Adrenal gland (tissue), 12 donors: Measurements from ENCODE around the gene ARVCF. TPM values are rescaled to one million over a fixed set of nuclear protein-coding genes. Genes with fewer than 3 reads are reported as not detected.

Experiments used
- DNase-seq, 7 donors: peaks; one replicate each; pipeline ENCODE4 v3.0.0-alpha.2; 2019 to 2020
- H3K27ac ChIP-seq, 5 donors: fragments of 200-600 bp; sonication (generic) in 4 of 5; 1 replicate in 3 of 5; 2 replicates in 2 of 5; pipeline versions ENCODE4 v1.5.1 to v1.8.0; 2016 to 2020; ENCODE audit warnings: mild to moderate bottlenecking in 1 of 5
- H3K27me3 ChIP-seq: fragments of 200-600 bp; 2 replicates; pipeline ENCODE4 v1.8.0; 2021
- H3K36me3 ChIP-seq, 2 donors: fragments of 200-600 bp; replicated peaks in 1 of 2; 1 replicate in 1 of 2; 2 replicates in 1 of 2; pipeline versions ENCODE4 v1.5.1 to v1.8.0; 2018 to 2022
- H3K4me1 ChIP-seq, 2 donors: fragments of 200-600 bp; replicated peaks in 1 of 2; 1 replicate in 1 of 2; 2 replicates in 1 of 2; pipeline versions ENCODE4 v1.5.1 to v1.8.0; 2018 to 2021
- H3K4me3 ChIP-seq, 4 donors: fragments of 200-600 bp; sonication (generic) in 3 of 4; one replicate each; pipeline ENCODE4 v1.5.1; 2016 to 2018
- H3K9me3 ChIP-seq, 3 donors: fragments of 200-600 bp; sonication (generic) in 1 of 3; replicated peaks in 1 of 3; 1 replicate in 2 of 3; 2 replicates in 1 of 3; pipeline versions ENCODE4 v1.5.1 to v1.8.0; 2016 to 2021
- CTCF ChIP-seq, 6 experiments: fragments of 450-650 bp in 4 of 6; fragments of 200-600 bp in 2 of 6; sonication (generic) in 1 of 6; IDR thresholded peaks; 1 replicate in 5 of 6; 2 replicates in 1 of 6; pipeline versions ENCODE4 v1.5.1 to v1.8.0; 2016 to 2021; ENCODE audit warnings: antibody characterized with exemption in 6 of 6, mild to moderate bottlenecking in 2 of 6, moderate library complexity in 1 of 6
- POLR2A ChIP-seq, 2 donors: fragments of 450-650 bp; IDR thresholded peaks; one replicate each; pipeline ENCODE4 v1.6.1; 2017; ENCODE audit warnings: antibody characterized with exemption in 2 of 2, mild to moderate bottlenecking in 2 of 2, moderate library complexity in 1 of 2
- WGBS, 4 donors: extraction: QIAGEN DNeasy Blood & Tissue Kit in 2 of 4; methylation state at CpG; one replicate each; pipeline versions ENCODE4 v1.1.5 to v1.1.7; 2013 to 2017; 5-methylcytosine and 5-hydroxymethylcytosine counted together
- intact Hi-C, 2 donors: fragments of 100-400 bp; cut with DNase I; formaldehyde crosslinking; loops; one replicate each; pipeline versions ENCODE4 v1.14.1 to v1.15.0; 2022 to 2023
- polyA plus RNA-seq, 3 donors: library from polyadenylated mRNA; stranded (reverse); fragments of 200-250 nt in 2 of 3; fragments of 350-450 nt in 1 of 3; fragmentation: Illumina TruSeq in 1 of 3; extraction: RNeasy Lipid Tissue Mini Kit (QIAGEN cat#74804) in 1 of 3; gene quantifications; one replicate each; pipeline ENCODE4 v1.2.3, GENCODE V29; 2013 to 2014
- total RNA-seq, 9 donors: library from RNA; depleted of rRNA in 4 of 9; stranded (reverse); fragments of >200 nt in 4 of 9; fragments of 120-200 nt in 1 of 9; fragmentation: NEBNext Ultra II Directional in 1 of 9; extraction: Animal tissue kit (Norgen Biotek cat#: 25700) in 1 of 9; gene quantifications; one replicate each; pipeline versions ENCODE4 v1.1.0 to v1.2.4, GENCODE V29; 2013 to 2023
- donor health status: healthy with polysubstance abuse.
- donor health status: Bipolar disorder and iron deficiency.
- donor health status: DM: yes; HTN: yes; CAD: no.
- donor health status: DM: no; HTN: no; CAD: no.
- donor health status: DM: no; HTN: no; CAD: no.
- donor health status: DM: yes; HTN: yes; CAD: no.

Gene ARVCF
- total and polyA plus RNA-seq, 12 donors: 1.2 to 74.8 (median 18.6) TPM

DNA sequence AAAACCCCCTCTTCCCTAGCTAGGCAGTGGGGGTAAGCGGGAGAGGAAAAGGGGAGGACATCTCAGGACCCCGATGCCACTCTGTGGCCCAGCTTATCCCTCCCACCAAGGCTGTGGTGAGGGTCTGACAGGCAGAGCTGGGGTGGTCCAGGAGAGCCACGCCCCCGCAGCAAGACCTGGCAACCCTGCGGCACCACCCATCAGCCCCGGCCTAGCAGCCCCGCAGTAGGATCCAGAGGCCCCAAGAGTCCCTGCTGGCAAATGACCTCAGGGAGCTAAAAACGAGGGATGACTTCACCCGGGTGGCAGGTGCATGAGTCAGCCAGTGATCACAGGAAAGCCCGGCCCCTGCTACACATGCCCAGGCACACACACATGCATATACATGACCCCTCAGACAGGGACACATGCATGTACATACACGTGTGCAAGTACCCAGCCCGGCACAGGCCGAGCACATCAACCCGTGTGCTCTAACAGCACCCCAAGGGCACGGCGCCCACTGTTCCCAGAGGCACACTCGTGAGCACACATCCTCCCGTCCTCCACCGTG lies 32.3 kb downstream of the ARVCF start:
- intact Hi-C loops: no loop called here
- no peaks in the 10 kb centered on the region for H3K27me3 ChIP-seq
- H3K9me3 ChIP-seq: no peaks in the 10 kb centered on the region
- no peak for TF ChIP-seq POLR2A (IDR thresholded peaks at IDR 0.05)
- no peak for TF ChIP-seq CTCF (IDR thresholded peaks at IDR 0.05)
- H3K4me1 ChIP-seq: peaks cover 8 to 25% of the 10 kb centered on the region in 2 donors
- H3K27ac ChIP-seq: peak overlapping the region in 1 of 5 donors; percentile 26
- peaks cover 0 to 17% of the 10 kb centered on the region in 2 donors for H3K36me3 ChIP-seq
- WGBS, 4 donors: 71 to 76% (median 74%) methylated on average over 7 to 19 of the region's 19 CpGs
- no peak overlapping the region for H3K4me3 ChIP-seq
- peak in 6 of 7 donors; percentile 65 to 85 (median 74) for DNase-seq

DNA sequence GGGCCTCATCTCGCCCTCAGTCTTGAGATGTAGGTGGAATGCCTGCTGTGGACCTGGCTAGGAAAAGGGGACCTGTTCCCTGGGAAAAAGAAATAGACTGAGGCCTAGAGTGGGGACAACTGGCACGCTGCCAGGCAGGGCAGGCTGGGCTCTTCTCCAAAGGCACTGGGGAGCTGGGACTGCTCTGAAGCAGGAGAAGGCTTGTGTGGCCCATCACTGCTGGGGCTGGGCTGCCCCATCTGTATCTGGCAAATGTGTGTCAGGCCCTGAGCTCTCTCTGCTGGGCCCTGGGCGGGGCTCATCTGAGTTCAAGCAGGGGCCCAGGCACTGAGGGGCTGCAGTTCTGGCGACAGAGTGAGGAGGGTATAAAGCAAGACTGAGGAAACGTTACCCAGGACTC lies 32.9 kb downstream of the ARVCF start:
- 78 to 90% (median 82%) methylated on average over 3 to 5 of the region's 5 CpGs for WGBS, 4 donors
- Histone ChIP-seq H3K4me1 (peaks cover 8 to 25% of the 10 kb centered on the region in 2 donors), H3K4me3 (no peak overlapping the region), H3K9me3 (no peaks in the 10 kb centered on the region), H3K27me3 (no peaks in the 10 kb centered on the region), H3K36me3 (peaks cover 0 to 23% of the 10 kb centered on the region in 2 donors), H3K27ac (peak overlapping the region in 1 of 5 donors; percentile 26)
- intact Hi-C loops: no loop called here
- TF ChIP-seq POLR2A (IDR thresholded peaks at IDR 0.05) (no peak), CTCF (IDR thresholded peaks at IDR 0.05) (no peak)
- DNase-seq: no peak

DNA sequence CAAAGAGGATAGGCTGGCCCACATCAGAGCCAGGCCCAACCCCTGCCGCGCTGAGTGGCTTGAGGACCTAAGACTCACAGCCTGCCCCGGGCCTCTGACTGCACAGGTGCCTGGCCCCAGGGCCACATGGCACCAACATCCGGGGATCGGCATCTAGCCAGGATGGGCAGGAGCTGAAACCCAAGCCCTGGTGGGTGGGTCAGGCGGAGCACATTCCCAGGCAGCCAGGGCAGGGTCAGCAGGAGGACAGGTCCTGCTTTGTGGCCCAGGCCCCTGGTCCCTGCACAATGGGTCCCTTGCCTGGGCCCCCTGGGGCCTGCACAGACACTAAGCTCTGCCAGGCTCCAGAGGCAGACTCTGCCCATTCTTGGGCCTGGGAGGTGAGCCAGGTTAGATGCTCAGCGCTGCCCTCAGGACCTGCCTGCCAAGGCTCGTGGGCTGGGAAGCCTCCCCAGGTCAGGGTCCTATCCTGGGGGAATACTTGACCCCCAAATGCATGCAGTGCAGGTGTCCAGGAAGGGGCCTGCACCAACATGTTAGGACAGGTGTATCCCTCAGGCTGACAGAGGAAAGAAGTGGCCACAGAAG lies 33.5 kb downstream of the ARVCF start:
- DNase-seq: no peak
- Histone ChIP-seq H3K36me3 (peaks cover 0 to 25% of the 10 kb centered on the region in 2 donors), H3K9me3 (no peaks in the 10 kb centered on the region), H3K27ac (no peak overlapping the region), H3K27me3 (no peaks in the 10 kb centered on the region), H3K4me1 (peaks cover 8 to 25% of the 10 kb centered on the region in 2 donors), H3K4me3 (no peak overlapping the region)
- intact Hi-C loops: no loop called here
- TF ChIP-seq CTCF (IDR thresholded peaks at IDR 0.05) (no peak), POLR2A (IDR thresholded peaks at IDR 0.05) (no peak)
- WGBS, 4 donors: 90 to 94% (median 94%) methylated on average over 2 to 8 of the region's 8 CpGs

GRCh38 chr22:19981961-19982920 lies 34.4 kb downstream of the ARVCF start:
- WGBS, 4 donors: 90 to 100% (median 94%) methylated on average over 3 to 16 of the region's 16 CpGs
- Histone ChIP-seq H3K27me3 (no peaks in the 10 kb centered on the region), H3K4me3 (no peak overlapping the region), H3K36me3 (peaks cover 0 to 25% of the 10 kb centered on the region in 2 donors), H3K4me1 (peaks cover 8 to 25% of the 10 kb centered on the region in 2 donors), H3K9me3 (no peaks in the 10 kb centered on the region), H3K27ac (no peak overlapping the region)
- DNase-seq: no peak
- TF ChIP-seq POLR2A (IDR thresholded peaks at IDR 0.05) (no peak), CTCF (IDR thresholded peaks at IDR 0.05) (no peak)
- intact Hi-C loops: no loop called here
